Measurements from ENCODE around the gene TSPYL6.
"Not testable (repeated sequence)": the region's sequence is repeated elsewhere in the genome, so short reads cannot be mapped to it uniquely, and the experiment has no call there.

TSPYL6 gene

DNA sequence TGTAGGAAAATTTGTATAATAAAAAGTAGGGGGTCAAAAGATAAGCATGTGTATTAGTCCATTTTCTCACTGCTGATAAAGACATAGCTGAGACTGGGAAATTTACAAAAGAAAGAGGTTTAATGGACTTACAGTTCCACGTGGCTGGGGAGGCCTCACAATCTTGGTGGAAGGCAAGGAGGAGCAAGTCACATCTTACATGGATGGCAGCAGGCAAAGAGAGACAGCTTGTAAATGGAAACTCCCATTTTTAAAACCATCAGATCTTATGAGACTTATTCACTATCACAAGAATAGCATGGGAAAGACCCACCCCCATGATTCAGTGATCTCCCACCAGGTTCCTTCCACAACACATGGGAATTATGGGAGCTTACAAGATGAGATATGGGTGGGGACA lies 9.1 kb upstream of the TSPYL6 start:
- peaks cover 12% of the 10 kb centered on the region for H3K9me3 Mint-ChIP-seq
- not testable (repeated sequence) for H3K27ac Mint-ChIP-seq

DNA sequence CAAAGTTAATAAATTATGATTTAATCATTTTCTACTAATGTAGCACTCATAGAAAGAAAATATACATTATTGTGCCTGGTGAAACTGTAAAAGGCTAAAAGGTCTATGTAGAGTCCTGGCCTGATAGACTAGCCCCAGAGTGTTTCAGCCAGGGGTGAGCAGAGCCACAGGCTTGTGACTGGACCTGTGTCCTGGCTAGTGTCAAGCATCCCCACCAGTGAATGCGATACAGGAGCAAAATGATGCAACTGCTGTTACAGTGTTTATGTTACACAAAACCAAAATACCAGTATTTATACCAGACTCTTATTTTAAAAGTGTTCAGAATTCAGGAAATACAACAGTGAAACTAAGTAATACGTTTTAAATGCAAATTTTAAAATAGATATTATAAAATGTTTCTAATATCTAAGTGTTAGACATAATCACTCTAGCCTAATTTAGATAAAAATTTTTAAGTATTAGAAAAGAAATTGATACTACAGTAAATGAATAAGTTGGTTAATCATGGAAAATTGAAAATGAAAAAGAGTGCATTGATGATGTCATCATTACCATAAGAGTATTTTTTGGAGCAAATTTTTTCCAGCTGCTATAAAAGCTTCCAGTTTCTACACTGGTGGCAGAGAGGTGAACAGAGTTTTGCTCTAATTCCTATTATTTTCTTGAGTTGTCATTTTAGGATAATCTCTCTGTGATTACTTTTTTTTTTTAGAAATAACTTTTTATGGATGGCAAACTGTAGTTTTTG lies 6.2 kb upstream of the TSPYL6 start:
- Mint-ChIP-seq H3K27me3 (no peaks in the 10 kb centered on the region), H3K4me1 (no peaks in the 10 kb centered on the region), H3K27ac (no peak overlapping the region), H3K9me3 (peaks cover 12% of the 10 kb centered on the region), H3K4me3 (no peak overlapping the region), H3K36me3 (peaks cover 27% of the 10 kb centered on the region)

More for the DNA sequence above, 9.1 kb upstream of the TSPYL6 start:
- H3K4me1 Mint-ChIP-seq, H3K27me3 Mint-ChIP-seq, H3K4me3 Mint-ChIP-seq: not testable (repeated sequence)
- peaks cover 26% of the 10 kb centered on the region for H3K36me3 Mint-ChIP-seq

DNA sequence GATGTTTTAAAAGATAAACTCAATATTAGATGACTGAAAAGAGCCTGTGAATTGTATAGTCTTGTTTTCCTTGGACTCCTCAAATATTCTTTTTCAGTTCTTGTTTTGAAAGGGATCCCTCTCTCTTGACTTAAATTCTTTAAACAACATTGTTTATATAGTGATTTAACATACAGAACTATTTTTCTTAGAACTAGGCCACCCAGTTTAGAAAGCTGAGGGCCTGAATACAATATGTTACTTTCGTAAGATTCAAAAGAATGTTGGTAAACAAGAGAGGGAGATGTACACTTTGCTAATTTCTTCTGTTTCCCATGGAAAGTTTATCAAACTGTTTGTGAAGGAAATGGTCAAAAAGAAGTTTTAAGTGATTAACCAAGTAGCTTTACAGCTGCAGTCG lies 5.5 kb upstream of the TSPYL6 start:
- H3K4me1 Mint-ChIP-seq, result no peaks in the 10 kb centered on the region
- H3K9me3 Mint-ChIP-seq, result peaks cover 12% of the 10 kb centered on the region
- H3K27me3 Mint-ChIP-seq, result no peaks in the 10 kb centered on the region
- no peak overlapping the region for H3K27ac Mint-ChIP-seq
- H3K4me3 Mint-ChIP-seq, result no peak overlapping the region
- H3K36me3 Mint-ChIP-seq, result peaks cover 26% of the 10 kb centered on the region

DNA sequence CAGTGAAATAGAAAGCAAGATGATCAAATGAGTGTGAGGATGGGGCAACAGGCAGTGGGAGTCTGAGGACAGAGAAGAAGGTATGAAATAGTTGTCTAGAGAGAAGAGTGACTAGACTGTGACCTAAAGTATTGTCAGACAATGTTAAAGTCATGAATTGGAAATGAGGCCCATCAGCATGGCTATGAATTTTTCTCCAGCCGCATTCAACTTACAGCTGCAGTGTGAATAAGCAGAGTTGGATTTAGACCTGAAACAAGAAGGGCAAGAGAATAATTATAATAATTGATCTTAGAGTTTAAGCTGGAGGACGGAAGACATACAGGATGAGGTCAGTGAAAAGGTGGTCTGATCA lies 4.2 kb upstream of the TSPYL6 start:
- Mint-ChIP-seq H3K36me3 (peaks cover 29% of the 10 kb centered on the region), H3K27ac (no peak overlapping the region), H3K9me3 (peaks cover 9% of the 10 kb centered on the region), H3K27me3 (no peaks in the 10 kb centered on the region), H3K4me3 (no peak overlapping the region), H3K4me1 (no peaks in the 10 kb centered on the region)

DNA sequence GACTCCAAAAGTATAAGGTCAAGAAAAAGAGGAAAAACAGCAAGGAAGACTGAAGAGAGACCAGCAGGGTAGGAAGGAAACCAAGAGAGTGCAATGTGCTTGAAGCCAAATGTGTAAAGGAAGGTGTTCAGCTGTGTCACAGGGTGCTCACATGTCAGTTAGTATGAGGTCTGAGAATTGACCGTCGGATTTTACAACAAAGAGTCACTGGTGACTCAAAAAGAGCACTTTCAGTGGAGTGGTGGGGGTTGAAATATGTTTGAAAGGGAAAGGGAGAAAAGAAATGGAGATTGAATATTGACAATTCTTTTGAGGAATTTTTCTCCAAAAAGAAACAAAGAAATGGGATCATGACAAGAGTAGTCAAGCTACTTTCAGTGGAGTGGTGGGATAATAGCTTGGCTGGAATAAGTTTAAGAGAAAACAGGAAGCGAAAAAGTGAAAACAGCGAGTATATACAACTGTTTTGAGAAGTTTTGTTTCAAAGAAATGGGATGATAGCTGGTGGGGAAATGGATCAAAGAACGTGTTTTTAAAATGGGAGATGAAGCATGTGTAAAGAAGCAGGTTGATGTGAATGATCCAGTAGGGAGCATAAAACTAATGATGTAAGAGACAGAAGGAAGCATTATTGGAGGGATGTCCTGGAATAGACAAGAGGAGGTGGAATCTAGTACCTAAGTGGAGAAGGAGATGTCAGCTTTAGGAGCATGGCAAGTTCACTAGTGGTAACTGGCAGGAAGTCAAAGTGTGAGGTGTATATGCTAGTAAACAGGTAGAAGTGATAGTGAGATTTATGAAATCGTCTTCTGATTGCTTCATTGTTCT lies 3.6 kb upstream of the TSPYL6 start:
- no peaks in the 10 kb centered on the region for H3K4me1 Mint-ChIP-seq
- H3K27ac Mint-ChIP-seq, result no peak overlapping the region
- H3K4me3 Mint-ChIP-seq, result no peak overlapping the region

DNA sequence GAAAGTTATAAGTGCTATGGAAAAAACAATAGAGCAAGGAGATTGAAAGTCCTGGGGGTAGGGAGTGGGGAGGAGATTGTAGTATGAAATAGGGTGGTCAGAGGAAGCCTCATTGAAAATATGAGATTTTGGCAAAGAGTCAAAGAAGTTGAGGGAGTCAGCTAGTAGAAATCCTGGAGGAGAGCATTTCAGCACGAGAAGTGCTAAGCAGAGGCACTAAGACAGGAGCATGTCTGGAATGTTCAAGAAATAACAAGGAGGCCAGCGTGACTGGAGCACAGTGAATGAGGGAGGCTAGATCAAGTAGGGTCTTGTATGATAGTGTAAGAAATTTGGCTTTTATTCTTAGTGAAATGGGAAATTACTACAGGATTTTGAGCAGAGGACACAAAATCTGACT lies 2.1 kb upstream of the TSPYL6 start:
- H3K27me3 Mint-ChIP-seq, result no peaks in the 10 kb centered on the region
- H3K4me3 Mint-ChIP-seq, result no peak overlapping the region
- peaks cover 24% of the 10 kb centered on the region for H3K36me3 Mint-ChIP-seq
- no peaks in the 10 kb centered on the region for H3K9me3 Mint-ChIP-seq
- no peaks in the 10 kb centered on the region for H3K4me1 Mint-ChIP-seq
- H3K27ac Mint-ChIP-seq, result no peak overlapping the region

More for the DNA sequence above, 3.6 kb upstream of the TSPYL6 start:
- peaks cover 3% of the 10 kb centered on the region for H3K9me3 Mint-ChIP-seq
- no peaks in the 10 kb centered on the region for H3K27me3 Mint-ChIP-seq
- H3K36me3 Mint-ChIP-seq, result peaks cover 23% of the 10 kb centered on the region

DNA sequence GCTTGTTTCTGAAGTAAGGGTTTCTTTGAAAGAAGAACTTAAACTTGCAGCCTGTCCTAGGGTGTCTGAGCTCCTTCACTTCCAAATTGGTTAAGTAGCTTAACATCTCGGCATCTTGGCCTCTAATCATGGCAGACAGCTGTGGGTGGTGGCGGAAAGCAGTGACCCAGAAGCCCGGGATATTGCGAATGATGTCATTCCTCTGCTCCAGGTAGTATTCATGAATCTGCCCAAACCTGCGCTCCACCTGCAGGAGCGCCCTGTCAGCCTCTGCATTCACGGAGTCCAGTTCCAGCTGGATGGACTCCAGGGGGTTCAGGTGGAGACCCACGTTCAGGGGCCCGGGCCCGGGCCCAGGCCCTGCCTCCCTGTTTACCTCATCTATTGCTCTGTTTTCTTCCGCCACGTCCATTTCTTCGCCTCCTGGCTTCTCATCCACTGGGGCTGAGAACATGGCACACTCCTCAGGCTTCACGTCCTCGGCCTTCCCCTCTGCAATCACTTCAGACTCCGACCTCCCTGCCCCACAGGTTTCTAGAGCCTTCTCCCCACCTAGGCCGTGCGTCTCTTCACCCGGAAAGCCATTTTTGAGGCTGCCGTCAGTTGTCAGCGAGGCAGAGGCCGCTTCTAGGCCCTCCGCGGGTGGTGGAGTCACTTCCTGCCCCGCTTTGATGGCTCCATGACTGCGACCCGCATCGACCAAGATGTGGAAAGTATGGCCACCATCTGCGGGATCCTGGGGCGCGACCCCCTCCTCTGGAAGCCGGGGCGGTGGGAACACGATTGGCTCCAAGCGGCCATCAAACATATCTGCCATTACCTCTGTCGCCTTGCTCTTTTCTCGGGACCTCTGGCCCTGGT lies 569 bp downstream of the TSPYL6 start:
- no peak overlapping the region for H3K27ac Mint-ChIP-seq
- peaks cover 23% of the 10 kb centered on the region for H3K36me3 Mint-ChIP-seq
- no peaks in the 10 kb centered on the region for H3K9me3 Mint-ChIP-seq
- H3K4me1 Mint-ChIP-seq, result no peaks in the 10 kb centered on the region
- no peak overlapping the region for H3K4me3 Mint-ChIP-seq
- H3K27me3 Mint-ChIP-seq, result no peaks in the 10 kb centered on the region

DNA sequence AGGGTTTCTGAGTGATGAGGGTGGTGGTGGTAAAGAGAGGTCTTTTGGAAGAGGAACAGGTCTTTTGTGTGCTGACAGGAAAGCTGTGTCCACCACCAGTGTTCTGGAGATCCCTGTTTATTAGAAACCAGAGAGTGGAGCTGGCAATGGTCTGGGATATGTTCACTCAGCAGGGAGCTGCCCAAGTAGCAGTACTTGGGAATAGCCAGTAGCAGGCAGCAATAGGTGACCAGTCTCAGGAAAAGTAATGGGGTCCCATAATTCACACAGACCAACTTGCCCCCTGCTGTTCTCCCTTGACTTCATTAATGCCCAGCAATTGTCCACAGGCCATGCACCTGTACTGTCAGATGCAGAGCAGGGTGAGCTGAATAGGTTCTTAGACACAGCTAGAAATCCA lies 1.8 kb downstream of the TSPYL6 start:
- H3K4me1 Mint-ChIP-seq, result no peaks in the 10 kb centered on the region
- H3K27me3 Mint-ChIP-seq, result no peaks in the 10 kb centered on the region
- no peak overlapping the region for H3K27ac Mint-ChIP-seq
- H3K36me3 Mint-ChIP-seq, result peaks cover 23% of the 10 kb centered on the region
- H3K4me3 Mint-ChIP-seq, result no peak overlapping the region
- H3K9me3 Mint-ChIP-seq, result no peaks in the 10 kb centered on the region

DNA sequence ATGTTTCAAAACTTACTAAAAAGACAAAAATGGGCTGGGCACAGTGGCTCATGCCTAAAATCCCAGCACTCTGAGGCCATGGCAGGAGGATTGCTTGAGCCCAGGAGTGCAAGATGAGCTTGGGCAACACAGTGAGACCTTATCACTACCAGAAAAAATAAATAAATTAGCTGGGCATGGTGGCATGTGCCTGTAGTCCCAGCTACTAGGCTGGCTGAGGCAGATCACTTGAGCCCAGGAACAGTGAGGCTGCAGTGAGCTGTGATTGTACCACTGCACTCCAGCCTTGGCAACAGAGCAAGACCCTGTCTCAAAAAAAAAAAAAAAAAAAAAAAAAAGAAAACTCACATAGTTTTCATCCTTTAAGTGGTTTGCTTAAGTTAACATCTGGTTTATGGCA lies 6.4 kb downstream of the TSPYL6 start:
- Mint-ChIP-seq H3K27ac (no peak overlapping the region), H3K4me3 (no peak overlapping the region), H3K4me1 (no peaks in the 10 kb centered on the region), H3K27me3 (no peaks in the 10 kb centered on the region), H3K36me3 (peaks cover 27% of the 10 kb centered on the region), H3K9me3 (no peaks in the 10 kb centered on the region)

DNA sequence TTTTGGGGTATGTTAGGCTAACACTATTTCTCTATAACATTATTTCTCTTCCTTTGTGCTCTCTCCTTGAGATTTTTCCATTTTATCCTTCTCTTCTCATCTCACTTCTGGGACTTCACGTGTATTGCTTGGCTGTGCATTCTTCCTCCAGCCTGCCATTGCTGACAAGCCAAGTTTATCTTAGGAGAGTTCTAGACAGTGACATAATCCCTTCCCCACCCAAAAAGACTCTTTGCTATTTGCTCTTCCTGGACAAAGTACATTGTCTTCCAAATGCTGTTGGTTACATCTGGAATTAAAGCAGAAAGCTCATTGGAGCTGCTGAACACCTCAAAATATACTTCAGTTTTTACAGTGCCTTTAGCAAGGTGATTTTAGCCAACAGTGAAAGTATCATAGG lies 8.9 kb downstream of the TSPYL6 start:
- Mint-ChIP-seq H3K4me3 (no peak overlapping the region), H3K27me3 (no peaks in the 10 kb centered on the region), H3K27ac (no peak overlapping the region), H3K9me3 (no peaks in the 10 kb centered on the region), H3K36me3 (peaks cover 13% of the 10 kb centered on the region), H3K4me1 (no peaks in the 10 kb centered on the region)

DNA sequence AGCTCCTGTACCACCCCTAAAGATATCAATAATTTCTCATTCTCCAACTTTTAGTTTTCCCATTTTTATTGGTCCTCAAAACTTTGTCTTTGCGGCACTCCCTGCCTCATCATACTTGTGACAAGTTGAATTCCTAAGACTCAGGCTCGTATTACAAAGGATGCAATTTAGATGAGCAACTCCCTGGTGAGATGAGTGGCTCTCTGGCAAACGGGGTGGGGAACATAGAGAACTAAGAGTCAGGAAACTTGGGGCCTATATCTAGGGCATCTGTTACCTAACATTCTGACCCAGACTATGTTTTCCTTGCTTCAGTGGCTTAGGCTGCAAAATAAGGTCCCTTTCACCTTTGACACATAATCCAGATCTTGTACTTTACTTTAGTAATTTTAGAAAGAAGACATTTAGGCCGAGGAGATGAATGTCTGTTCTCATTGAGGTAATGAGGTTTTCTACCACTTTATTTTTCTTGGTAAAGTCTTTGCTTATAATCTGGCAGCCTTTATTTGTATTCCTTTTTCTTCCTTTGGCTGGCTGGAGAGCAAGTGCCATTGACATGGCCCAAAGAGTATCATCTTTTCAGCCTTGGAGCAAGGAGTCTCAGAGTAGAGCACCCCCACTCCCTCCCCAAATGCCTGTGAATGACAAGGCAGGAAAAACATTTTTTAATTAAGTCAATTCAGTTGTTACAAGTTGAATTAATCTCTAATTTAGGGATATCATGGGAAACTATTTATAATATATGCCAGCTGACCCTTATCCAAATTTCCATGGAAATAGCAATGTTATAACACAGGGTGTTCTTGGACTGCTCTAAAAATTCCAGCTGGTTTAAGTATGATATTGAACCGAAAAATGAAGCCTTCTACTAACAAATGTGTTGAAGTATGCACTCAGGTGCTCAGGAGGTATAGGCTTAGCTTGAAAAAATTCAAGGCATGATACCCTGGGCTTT lies 15.2 kb downstream of the TSPYL6 start:
- no peak overlapping the region for H3K4me3 Mint-ChIP-seq
- H3K9me3 Mint-ChIP-seq, result peaks cover 9% of the 10 kb centered on the region
- H3K27me3 Mint-ChIP-seq, result no peaks in the 10 kb centered on the region
- no peaks in the 10 kb centered on the region for H3K4me1 Mint-ChIP-seq
- peaks cover 18% of the 10 kb centered on the region for H3K36me3 Mint-ChIP-seq
- no peak overlapping the region for H3K27ac Mint-ChIP-seq

DNA sequence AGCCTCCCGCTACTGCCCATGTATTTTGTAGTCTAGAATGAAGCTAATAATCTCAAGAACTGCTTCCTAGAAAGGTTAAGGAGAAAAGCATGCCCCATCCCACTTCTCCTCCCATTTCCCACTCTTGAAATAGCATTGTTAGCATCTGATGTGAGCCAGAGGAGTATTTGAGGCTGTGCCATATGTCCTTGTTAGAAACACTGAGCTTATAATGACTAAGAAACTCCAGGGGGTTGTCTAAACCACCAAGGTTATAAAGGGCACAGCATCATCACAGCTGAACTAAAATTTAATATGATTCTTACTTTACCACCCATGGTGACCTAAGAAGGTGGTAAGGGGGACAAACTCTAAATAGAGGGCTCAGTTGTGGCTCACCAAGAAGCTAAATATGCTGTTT lies 16.6 kb downstream of the TSPYL6 start:
- Mint-ChIP-seq H3K4me3 (no peak overlapping the region), H3K36me3 (peaks cover 14% of the 10 kb centered on the region), H3K4me1 (no peaks in the 10 kb centered on the region), H3K9me3 (peaks cover 9% of the 10 kb centered on the region), H3K27ac (no peak overlapping the region), H3K27me3 (no peaks in the 10 kb centered on the region)

DNA sequence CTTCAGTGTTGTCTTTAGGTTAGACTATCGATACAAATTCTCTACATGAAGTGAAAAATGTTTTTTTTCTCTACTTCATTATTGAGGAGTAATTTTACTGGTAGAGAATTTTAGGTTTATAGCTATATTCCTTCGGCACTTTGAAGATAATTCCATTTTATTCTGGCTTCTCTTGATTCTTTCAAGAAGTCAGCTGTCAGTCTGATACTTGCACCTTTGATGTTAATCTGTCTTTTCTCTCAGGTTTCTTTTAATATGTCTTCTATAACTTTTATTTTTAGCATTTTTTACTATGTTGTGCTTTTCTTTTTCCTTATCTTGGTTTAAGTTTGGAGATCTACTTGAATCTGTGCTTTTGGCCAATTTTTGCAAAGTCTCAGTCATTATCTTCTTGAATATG lies 18.6 kb downstream of the TSPYL6 start:
- Mint-ChIP-seq H3K4me1 (no peaks in the 10 kb centered on the region), H3K36me3 (peaks cover 14% of the 10 kb centered on the region), H3K27me3 (no peaks in the 10 kb centered on the region), H3K4me3 (no peak overlapping the region), H3K27ac (no peak overlapping the region), H3K9me3 (peaks cover 9% of the 10 kb centered on the region)

DNA sequence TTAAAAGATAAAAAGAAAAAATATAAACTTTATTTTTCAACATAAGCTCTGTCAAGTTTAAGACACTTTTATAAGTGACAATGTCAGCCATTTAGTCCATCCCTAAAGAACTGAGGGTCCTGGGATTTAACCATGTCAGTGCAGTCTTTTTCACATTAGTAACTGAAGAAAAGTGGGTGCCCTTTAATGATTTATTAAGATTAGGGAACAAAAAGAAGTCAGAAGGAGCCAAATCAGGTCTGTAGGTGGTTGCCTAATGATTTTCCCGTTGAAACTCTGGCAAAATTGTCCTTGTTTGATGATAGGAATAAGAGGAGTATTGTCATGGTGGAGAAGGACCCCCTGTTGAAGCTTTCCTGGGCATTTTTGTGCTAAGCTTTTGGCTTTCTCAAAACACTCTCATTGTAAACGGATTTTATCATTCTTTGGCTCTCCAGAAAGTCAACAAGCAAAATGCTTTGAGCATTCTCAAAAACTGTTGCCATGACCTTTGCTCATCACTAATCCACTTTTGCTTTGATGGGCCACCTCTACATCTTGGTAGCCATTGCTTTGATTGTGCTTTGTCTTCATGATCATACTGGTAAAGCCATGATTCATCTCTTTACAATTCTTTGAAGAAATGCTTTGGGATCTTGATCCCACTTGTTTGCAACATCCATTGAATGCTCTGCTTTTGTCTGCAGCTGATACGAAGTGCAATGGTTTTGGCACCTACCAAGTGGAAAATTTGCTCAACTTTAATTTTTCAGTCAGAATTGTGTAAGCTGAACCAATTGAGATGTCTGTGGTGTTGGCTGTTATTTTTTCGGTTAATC lies 22.0 kb downstream of the TSPYL6 start:
- H3K27me3 Mint-ChIP-seq, result no peaks in the 10 kb centered on the region
- no peak overlapping the region for H3K4me3 Mint-ChIP-seq
- H3K4me1 Mint-ChIP-seq, result no peaks in the 10 kb centered on the region
- peaks cover 9% of the 10 kb centered on the region for H3K9me3 Mint-ChIP-seq
- H3K27ac Mint-ChIP-seq, result no peak overlapping the region
- H3K36me3 Mint-ChIP-seq, result peaks cover 9% of the 10 kb centered on the region
